Upper lobe of left lung (tissue), 6 donors: ENCODE data around the gene LCN2. TPM values are rescaled to one million over a fixed set of nuclear protein-coding genes. Genes with fewer than 3 reads are reported as not detected.

Experiments
- ATAC-seq, 2 donors: fragments of 200-7000 bp; cut with Tn5 transposase; one replicate each; pipeline ENCODE4 v1.9.1; 2022; ENCODE audit warnings: mild to moderate bottlenecking in 2 of 2, moderate library complexity in 2 of 2; ENCODE audit not compliant: low FRiP score in 2 of 2
- DNase-seq, 2 donors: peaks; one replicate each; pipeline ENCODE4 v3.0.0-alpha.2; 2019 to 2020
- H3K27ac ChIP-seq, 4 donors: fragments of 200-600 bp; sonication (generic); one replicate each; pipeline ENCODE4 v1.5.1; 2016 to 2019
- H3K27me3 ChIP-seq, 4 donors: fragments of 200-600 bp; sonication (generic); one replicate each; pipeline ENCODE4 v1.5.1; 2017 to 2019
- H3K36me3 ChIP-seq, 4 donors: fragments of 200-600 bp; sonication (generic); one replicate each; pipeline ENCODE4 v1.5.1; 2016 to 2019
- H3K4me1 ChIP-seq, 4 donors: fragments of 200-600 bp; sonication (generic); one replicate each; pipeline ENCODE4 v1.5.1; 2018 to 2019
- H3K4me3 ChIP-seq, 4 donors: fragments of 200-600 bp; sonication (generic); one replicate each; pipeline ENCODE4 v1.5.1; 2017 to 2019; ENCODE audit warnings: mild to moderate bottlenecking in 2 of 4, moderate library complexity in 1 of 4
- H3K9me3 ChIP-seq, 4 donors: fragments of 200-600 bp; sonication (generic); one replicate each; pipeline ENCODE4 v1.5.1; 2018 to 2019
- EP300 ChIP-seq, 4 donors: sonication (generic); formaldehyde crosslinking; IDR thresholded peaks; one replicate each; pipeline ENCODE4 v1.5.1; 2017; ENCODE audit warnings: antibody characterized with exemption in 4 of 4, control low read depth in 2 of 4
- POLR2A ChIP-seq, 4 donors: fragments of 450-650 bp; IDR thresholded peaks; one replicate each; pipeline ENCODE4 v1.5.1; 2016 to 2017; ENCODE audit warnings: antibody characterized with exemption in 4 of 4, mild to moderate bottlenecking in 2 of 4
- POLR2AphosphoS5 ChIP-seq, 2 donors: sonication (generic); formaldehyde crosslinking; IDR thresholded peaks; one replicate each; pipeline ENCODE4 v1.5.1; 2017; ENCODE audit warnings: antibody characterized with exemption in 2 of 2
- WGBS, 2 donors: methylation state at CpG; one replicate each; pipeline ENCODE4 v1.1.5; 2017 to 2018; 5-methylcytosine and 5-hydroxymethylcytosine counted together
- total RNA-seq, 6 donors: library from RNA; depleted of rRNA in 4 of 6; stranded (reverse); fragments of >200 nt in 4 of 6; gene quantifications; one replicate each; pipeline versions ENCODE4 v1.1.0 to v1.2.1, GENCODE V29; 2016 to 2021
- TF ChIP-seq, protein P1 (sequence below), 6 experiments: fragments of 450-650 bp in 4 of 6; fragments of 200-600 bp in 2 of 6; sonication (generic) in 2 of 6; IDR thresholded peaks; one replicate each; pipeline ENCODE4 v1.5.1; 2016 to 2019; ENCODE audit warnings: antibody characterized with exemption in 6 of 6
- donor health status: DM: no; HTN: no; CAD: no; lungs with moderate emphysema.
- donor health status: DM: no; HTN: yes; CAD: no; lungs with severe emphysema.

The LCN2 gene
- total RNA-seq, 6 donors from 2014 or later: 9.0 to 193 (median 38.2) TPM

- no peak for DNase-seq
- Histone ChIP-seq H3K27me3 (no peaks in the 10 kb centered on the region), H3K4me3 (no peak overlapping the region), H3K27ac (no peak overlapping the region), H3K9me3 (no peaks in the 10 kb centered on the region), H3K4me1 (peaks cover 1 to 10% (median 4%) of the 10 kb centered on the region in 4 donors), H3K36me3 (no peaks in the 10 kb centered on the region)
- peak in 1 of 2 donors; percentile 17 for ATAC-seq
- TF ChIP-seq POLR2AphosphoS5 (IDR thresholded peaks at IDR 0.05) (no peak), POLR2A (IDR thresholded peaks at IDR 0.05) (no peak), EP300 (IDR thresholded peaks at IDR 0.05) (no peak)
- TF ChIP-seq, protein P1, sequence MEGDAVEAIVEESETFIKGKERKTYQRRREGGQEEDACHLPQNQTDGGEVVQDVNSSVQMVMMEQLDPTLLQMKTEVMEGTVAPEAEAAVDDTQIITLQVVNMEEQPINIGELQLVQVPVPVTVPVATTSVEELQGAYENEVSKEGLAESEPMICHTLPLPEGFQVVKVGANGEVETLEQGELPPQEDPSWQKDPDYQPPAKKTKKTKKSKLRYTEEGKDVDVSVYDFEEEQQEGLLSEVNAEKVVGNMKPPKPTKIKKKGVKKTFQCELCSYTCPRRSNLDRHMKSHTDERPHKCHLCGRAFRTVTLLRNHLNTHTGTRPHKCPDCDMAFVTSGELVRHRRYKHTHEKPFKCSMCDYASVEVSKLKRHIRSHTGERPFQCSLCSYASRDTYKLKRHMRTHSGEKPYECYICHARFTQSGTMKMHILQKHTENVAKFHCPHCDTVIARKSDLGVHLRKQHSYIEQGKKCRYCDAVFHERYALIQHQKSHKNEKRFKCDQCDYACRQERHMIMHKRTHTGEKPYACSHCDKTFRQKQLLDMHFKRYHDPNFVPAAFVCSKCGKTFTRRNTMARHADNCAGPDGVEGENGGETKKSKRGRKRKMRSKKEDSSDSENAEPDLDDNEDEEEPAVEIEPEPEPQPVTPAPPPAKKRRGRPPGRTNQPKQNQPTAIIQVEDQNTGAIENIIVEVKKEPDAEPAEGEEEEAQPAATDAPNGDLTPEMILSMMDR (IDR thresholded peaks at IDR 0.05): no peak
- WGBS, 2 donors: 50 to 71% methylated on average over 7 to 8 of the region's 8 CpGs
These were observed 5.6 kb upstream of the LCN2 start for GRCh38 chr9:128143525-128144238.

- Histone ChIP-seq H3K27ac (no peak overlapping the region), H3K27me3 (no peaks in the 10 kb centered on the region), H3K4me3 (no peak overlapping the region), H3K4me1 (peaks cover 6 to 18% (median 10%) of the 10 kb centered on the region in 4 donors), H3K9me3 (no peaks in the 10 kb centered on the region), H3K36me3 (no peaks in the 10 kb centered on the region)
- ATAC-seq (no peak), DNase-seq (no peak)
- no peak for TF ChIP-seq POLR2AphosphoS5 (IDR thresholded peaks at IDR 0.05)
- no peak for TF ChIP-seq POLR2A (IDR thresholded peaks at IDR 0.05)
- TF ChIP-seq EP300 (IDR thresholded peaks at IDR 0.05): no peak
- TF ChIP-seq, protein P1 (IDR thresholded peaks at IDR 0.05): no peak
- 88 to 92% methylated on average over 15 to 22 of the region's 22 CpGs for WGBS, 2 donors
These were observed 4.7 kb upstream of the LCN2 start for GRCh38 chr9:128144239-128145181.

- no peak overlapping the region for H3K4me3 ChIP-seq
- no peak overlapping the region for H3K27ac ChIP-seq
- ATAC-seq (no peak), DNase-seq (no peak)
- no peaks in the 10 kb centered on the region for H3K9me3 ChIP-seq
- H3K4me1 ChIP-seq: peaks cover 15 to 28% (median 19%) of the 10 kb centered on the region in 4 donors
- TF ChIP-seq EP300 (IDR thresholded peaks at IDR 0.05) (no peak), POLR2AphosphoS5 (IDR thresholded peaks at IDR 0.05) (no peak), POLR2A (IDR thresholded peaks at IDR 0.05) (no peak)
- TF ChIP-seq, protein P1 (IDR thresholded peaks at IDR 0.05): no peak
- 60 to 64% methylated on average over 2 to 8 of the region's 8 CpGs for WGBS, 2 donors
- no peaks in the 10 kb centered on the region for H3K27me3 ChIP-seq
- H3K36me3 ChIP-seq: no peaks in the 10 kb centered on the region
These were observed 3.7 kb upstream of the LCN2 start for GRCh38 chr9:128145536-128145935.

GRCh38 chr9:128145951-128146351, 3.3 kb upstream of the LCN2 start:
- no peak for TF ChIP-seq POLR2A (IDR thresholded peaks at IDR 0.05)
- no peak for TF ChIP-seq EP300 (IDR thresholded peaks at IDR 0.05)
- no peak for TF ChIP-seq POLR2AphosphoS5 (IDR thresholded peaks at IDR 0.05)
- TF ChIP-seq, protein P1 (IDR thresholded peaks at IDR 0.05): no peak
- H3K27ac ChIP-seq: no peak overlapping the region
- WGBS, 2 donors: 78 to 90% methylated on average over 4 to 12 of the region's 13 CpGs
- ATAC-seq (no peak), DNase-seq (no peak)
- H3K4me1 ChIP-seq: peaks cover 19 to 33% (median 22%) of the 10 kb centered on the region in 4 donors
- no peaks in the 10 kb centered on the region for H3K36me3 ChIP-seq
- H3K4me3 ChIP-seq: no peak overlapping the region
- H3K27me3 ChIP-seq: no peaks in the 10 kb centered on the region
- no peaks in the 10 kb centered on the region for H3K9me3 ChIP-seq
